WTC11 (cell line): ENCODE measurements around the gene SVOP. TPM values are rescaled to one million over a fixed set of nuclear protein-coding genes. Genes with fewer than 3 reads are reported as not detected.
A peak's percentile ranks its signal among the peaks of the same experiment; 100 is the strongest.

ENCODE experiments used
- CBFB ChIP-seq: sonication (generic); formaldehyde crosslinking; IDR thresholded peaks from 2 replicates; pipeline ENCODE4 v1.8.1; 2022; ENCODE audit warnings: mild to moderate bottlenecking, low read depth, missing genetic modification reagents
- CREB1 ChIP-seq: sonication (generic); formaldehyde crosslinking; IDR thresholded peaks from 2 replicates; pipeline ENCODE4 v1.8.0; 2023; ENCODE audit warnings: mild to moderate bottlenecking, missing genetic modification reagents
- EMX1 ChIP-seq: fragments of 250-450 bp; sonication (Bioruptor Pico); IDR thresholded peaks from 2 replicates; pipeline ENCODE4 v1.8.0; 2021; ENCODE audit warnings: mild to moderate bottlenecking
- ESRRA ChIP-seq: sonication (generic); formaldehyde crosslinking; IDR thresholded peaks from 2 replicates; pipeline ENCODE4 v1.8.1; 2022; ENCODE audit warnings: mild to moderate bottlenecking, missing genetic modification reagents, borderline replicate concordance
- FOXP1 ChIP-seq: sonication (generic); formaldehyde crosslinking; IDR thresholded peaks from 2 replicates; pipeline ENCODE4 v1.8.0; 2022; ENCODE audit warnings: missing genetic modification reagents, mild to moderate bottlenecking, moderate library complexity, borderline replicate concordance
- GTF2I ChIP-seq: fragments of 250-450 bp; sonication (Bioruptor Pico); conservative IDR thresholded peaks from 2 replicates; pipeline ENCODE4 v1.4.0; 2021; ENCODE audit warnings: mild to moderate bottlenecking
- JUN ChIP-seq: sonication (generic); formaldehyde crosslinking; IDR thresholded peaks from 2 replicates; pipeline ENCODE4 v1.8.0; 2023; ENCODE audit warnings: mild to moderate bottlenecking, missing genetic modification reagents
- KAT7 ChIP-seq: sonication (generic); formaldehyde crosslinking; IDR thresholded peaks from 2 replicates; pipeline ENCODE4 v1.8.1; 2023; ENCODE audit warnings: missing genetic modification reagents, mild to moderate bottlenecking, borderline replicate concordance
- NFE2L1 ChIP-seq: sonication (generic); formaldehyde crosslinking; IDR thresholded peaks from 2 replicates; pipeline ENCODE4 v1.8.1; 2023; ENCODE audit warnings: missing genetic modification reagents
- NFYB ChIP-seq: sonication (generic); formaldehyde crosslinking; conservative IDR thresholded peaks from 2 replicates; pipeline ENCODE4 v1.8.0; 2022; ENCODE audit warnings: low read depth, missing genetic modification reagents
- NR1H2 ChIP-seq: sonication (generic); formaldehyde crosslinking; IDR thresholded peaks from 2 replicates; pipeline ENCODE4 v1.9.0; 2021; ENCODE audit warnings: mild to moderate bottlenecking, moderate library complexity, missing genetic modification reagents
- OVOL2 ChIP-seq: fragments of 250-450 bp; sonication (Bioruptor Pico); IDR thresholded peaks from 2 replicates; pipeline ENCODE4 v1.9.0; 2021; ENCODE audit warnings: mild to moderate bottlenecking, borderline replicate concordance
- PRRX2 ChIP-seq: fragments of 250-450 bp; sonication (Bioruptor Pico); IDR thresholded peaks from 2 replicates; pipeline ENCODE4 v1.8.0; 2021; ENCODE audit warnings: mild to moderate bottlenecking
- RELA ChIP-seq: sonication (generic); formaldehyde crosslinking; IDR thresholded peaks from 2 replicates; pipeline ENCODE4 v1.8.1; 2022; ENCODE audit warnings: missing genetic modification reagents, mild to moderate bottlenecking, borderline replicate concordance
- SMAD3 ChIP-seq: sonication (generic); formaldehyde crosslinking; IDR thresholded peaks from 2 replicates; pipeline ENCODE4 v1.8.0; 2022; ENCODE audit warnings: missing genetic modification reagents, mild to moderate bottlenecking, borderline replicate concordance
- SOX15 ChIP-seq: fragments of 250-450 bp; sonication (Bioruptor Pico); IDR thresholded peaks from 2 replicates; pipeline ENCODE4 v1.9.0; 2021; ENCODE audit warnings: mild to moderate bottlenecking
- TEAD1 ChIP-seq: sonication (generic); formaldehyde crosslinking; IDR thresholded peaks from 2 replicates; pipeline ENCODE4 v1.8.0; 2022; ENCODE audit warnings: mild to moderate bottlenecking, missing genetic modification reagents
- TEAD4 ChIP-seq: sonication (generic); formaldehyde crosslinking; IDR thresholded peaks from 2 replicates; pipeline ENCODE4 v1.8.0; 2022; ENCODE audit warnings: mild to moderate bottlenecking, missing genetic modification reagents
- ZBTB21 ChIP-seq: sonication (generic); formaldehyde crosslinking; IDR thresholded peaks from 2 replicates; pipeline ENCODE4 v1.8.1; 2023; ENCODE audit warnings: mild to moderate bottlenecking, missing genetic modification reagents, borderline replicate concordance
- ZNF138 ChIP-seq: sonication (generic); formaldehyde crosslinking; conservative IDR thresholded peaks from 2 replicates; pipeline ENCODE4 v1.8.1; 2022; ENCODE audit warnings: mild to moderate bottlenecking, moderate library complexity, missing genetic modification reagents
- ZNF219 ChIP-seq: sonication (generic); formaldehyde crosslinking; IDR thresholded peaks from 2 replicates; pipeline ENCODE4 v1.8.0; 2023; ENCODE audit warnings: missing genetic modification reagents, mild to moderate bottlenecking, borderline replicate concordance
- ZNF396 ChIP-seq: fragments of 250-450 bp; sonication (Bioruptor Pico); IDR thresholded peaks from 2 replicates; pipeline ENCODE4 v1.8.0; 2021; ENCODE audit warnings: mild to moderate bottlenecking, moderate library complexity, borderline replicate concordance
- total RNA-seq: library from RNA; stranded (reverse); gene quantifications from 3 replicates; pipeline ENCODE4 v1.2.3, GENCODE V29; 2021
- TF ChIP-seq, protein P1 (sequence below): sonication (generic); formaldehyde crosslinking; IDR thresholded peaks from 2 replicates; pipeline ENCODE4 v1.8.1; 2023; ENCODE audit warnings: mild to moderate bottlenecking, missing genetic modification reagents
- TF ChIP-seq, protein P2 (sequence below): sonication (generic); formaldehyde crosslinking; IDR thresholded peaks from 2 replicates; pipeline ENCODE4 v1.8.0; 2022; ENCODE audit warnings: missing genetic modification reagents
- TF ChIP-seq, protein P3 (sequence below): sonication (generic); formaldehyde crosslinking; IDR thresholded peaks from 2 replicates; pipeline ENCODE4 v1.8.1; 2022; ENCODE audit warnings: mild to moderate bottlenecking, missing genetic modification reagents, moderate library complexity, borderline replicate concordance
- TF ChIP-seq, protein P4 (sequence below): sonication (generic); formaldehyde crosslinking; conservative IDR thresholded peaks from 2 replicates; pipeline ENCODE4 v1.8.1; 2022; ENCODE audit warnings: mild to moderate bottlenecking, missing genetic modification reagents
- TF ChIP-seq, protein P5 (sequence below): fragments of 250-450 bp; sonication (Bioruptor Pico); IDR thresholded peaks from 2 replicates; pipeline ENCODE4 v1.9.0; 2021; ENCODE audit warnings: mild to moderate bottlenecking
- TF ChIP-seq, protein P6 (sequence below): sonication (generic); formaldehyde crosslinking; IDR thresholded peaks from 2 replicates; pipeline ENCODE4 v1.8.1; 2023; ENCODE audit warnings: mild to moderate bottlenecking, missing genetic modification reagents, moderate library complexity
- TF ChIP-seq, protein P7 (sequence below): sonication (generic); formaldehyde crosslinking; IDR thresholded peaks from 2 replicates; pipeline ENCODE4 v1.8.1; 2023; ENCODE audit warnings: mild to moderate bottlenecking, missing genetic modification reagents, moderate library complexity

SVOP gene
- total RNA-seq, 1 experiment from 2014 or later = 0.04 TPM

DNA sequence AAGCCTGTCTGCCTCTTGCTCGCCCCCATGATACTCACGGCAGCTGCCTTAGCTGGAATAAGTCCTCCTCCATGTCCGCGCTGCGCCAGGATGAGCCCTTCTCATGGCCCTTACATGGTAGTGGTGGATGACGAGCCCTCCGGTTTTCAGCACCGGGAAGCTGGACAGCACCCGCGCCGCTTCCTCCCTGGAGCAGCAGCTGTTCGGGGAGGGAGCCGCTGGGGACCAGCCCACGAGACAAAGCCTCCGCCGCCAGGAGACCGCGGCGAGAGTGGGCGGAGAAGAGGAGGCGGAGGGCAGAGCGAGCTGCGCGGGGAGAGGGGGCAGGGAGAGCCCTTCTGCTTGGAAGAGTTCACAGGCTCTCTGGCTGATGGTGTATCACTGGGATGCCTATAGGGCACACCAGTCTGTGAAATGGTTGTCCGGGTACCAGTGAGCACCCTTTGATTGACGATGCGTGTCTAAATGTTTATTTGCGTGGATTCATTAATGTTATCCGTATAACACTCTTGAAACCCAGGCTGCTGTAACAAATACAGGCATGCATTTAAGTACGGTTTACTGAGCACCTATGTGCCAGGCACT lies at the start of gene SVOP (continued):
- TF ChIP-seq CBFB (CRISPR knock-in tag) (0 out of 2 replicates have a peak, but pooled peaks have one; percentile 73), SMAD3 (CRISPR knock-in tag) (peak; percentile 95), GTF2I (no peak), CREB1 (peak; percentile 96), PRRX2 (CRISPR knock-in tag) (no peak), NFYB (CRISPR knock-in tag) (no peak), FOXP1 (CRISPR knock-in tag) (peak; percentile 98), RELA (CRISPR knock-in tag) (peak; percentile 90), NFE2L1 (CRISPR knock-in tag) (0 out of 2 replicates have a peak, but pooled peaks have one; percentile 58), ESRRA (CRISPR knock-in tag) (peak; percentile 96), ZNF396 (CRISPR knock-in tag) (no peak), KAT7 (CRISPR knock-in tag) (peak; percentile 95), EMX1 (no peak), OVOL2 (CRISPR knock-in tag) (no peak), ZBTB21 (CRISPR knock-in tag) (peak; percentile 93), ZNF219 (CRISPR knock-in tag) (peak; percentile 92; the same call in 1 of the 2 replicates), TEAD4 (no peak; the same call in 1 of the 2 replicates), ZNF138 (CRISPR knock-in tag) (peak; percentile 93; the same call in 1 of the 2 replicates), NR1H2 (CRISPR knock-in tag) (no peak), JUN (CRISPR knock-in tag) (peak; percentile 67; the same call in 1 of the 2 replicates), SOX15 (CRISPR knock-in tag) (no peak), TEAD1 (CRISPR knock-in tag) (peak; percentile 97)
- TF ChIP-seq, protein P1, sequence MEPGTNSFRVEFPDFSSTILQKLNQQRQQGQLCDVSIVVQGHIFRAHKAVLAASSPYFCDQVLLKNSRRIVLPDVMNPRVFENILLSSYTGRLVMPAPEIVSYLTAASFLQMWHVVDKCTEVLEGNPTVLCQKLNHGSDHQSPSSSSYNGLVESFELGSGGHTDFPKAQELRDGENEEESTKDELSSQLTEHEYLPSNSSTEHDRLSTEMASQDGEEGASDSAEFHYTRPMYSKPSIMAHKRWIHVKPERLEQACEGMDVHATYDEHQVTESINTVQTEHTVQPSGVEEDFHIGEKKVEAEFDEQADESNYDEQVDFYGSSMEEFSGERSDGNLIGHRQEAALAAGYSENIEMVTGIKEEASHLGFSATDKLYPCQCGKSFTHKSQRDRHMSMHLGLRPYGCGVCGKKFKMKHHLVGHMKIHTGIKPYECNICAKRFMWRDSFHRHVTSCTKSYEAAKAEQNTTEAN (CRISPR knock-in tag) = 0 out of 2 replicates have a peak, but pooled peaks have one; percentile 82
- TF ChIP-seq, protein P2, sequence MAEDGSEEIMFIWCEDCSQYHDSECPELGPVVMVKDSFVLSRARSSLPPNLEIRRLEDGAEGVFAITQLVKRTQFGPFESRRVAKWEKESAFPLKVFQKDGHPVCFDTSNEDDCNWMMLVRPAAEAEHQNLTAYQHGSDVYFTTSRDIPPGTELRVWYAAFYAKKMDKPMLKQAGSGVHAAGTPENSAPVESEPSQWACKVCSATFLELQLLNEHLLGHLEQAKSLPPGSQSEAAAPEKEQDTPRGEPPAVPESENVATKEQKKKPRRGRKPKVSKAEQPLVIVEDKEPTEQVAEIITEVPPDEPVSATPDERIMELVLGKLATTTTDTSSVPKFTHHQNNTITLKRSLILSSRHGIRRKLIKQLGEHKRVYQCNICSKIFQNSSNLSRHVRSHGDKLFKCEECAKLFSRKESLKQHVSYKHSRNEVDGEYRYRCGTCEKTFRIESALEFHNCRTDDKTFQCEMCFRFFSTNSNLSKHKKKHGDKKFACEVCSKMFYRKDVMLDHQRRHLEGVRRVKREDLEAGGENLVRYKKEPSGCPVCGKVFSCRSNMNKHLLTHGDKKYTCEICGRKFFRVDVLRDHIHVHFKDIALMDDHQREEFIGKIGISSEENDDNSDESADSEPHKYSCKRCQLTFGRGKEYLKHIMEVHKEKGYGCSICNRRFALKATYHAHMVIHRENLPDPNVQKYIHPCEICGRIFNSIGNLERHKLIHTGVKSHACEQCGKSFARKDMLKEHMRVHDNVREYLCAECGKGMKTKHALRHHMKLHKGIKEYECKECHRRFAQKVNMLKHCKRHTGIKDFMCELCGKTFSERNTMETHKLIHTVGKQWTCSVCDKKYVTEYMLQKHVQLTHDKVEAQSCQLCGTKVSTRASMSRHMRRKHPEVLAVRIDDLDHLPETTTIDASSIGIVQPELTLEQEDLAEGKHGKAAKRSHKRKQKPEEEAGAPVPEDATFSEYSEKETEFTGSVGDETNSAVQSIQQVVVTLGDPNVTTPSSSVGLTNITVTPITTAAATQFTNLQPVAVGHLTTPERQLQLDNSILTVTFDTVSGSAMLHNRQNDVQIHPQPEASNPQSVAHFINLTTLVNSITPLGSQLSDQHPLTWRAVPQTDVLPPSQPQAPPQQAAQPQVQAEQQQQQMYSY = no peak; the same call in 1 of the 2 replicates
- TF ChIP-seq, protein P3, sequence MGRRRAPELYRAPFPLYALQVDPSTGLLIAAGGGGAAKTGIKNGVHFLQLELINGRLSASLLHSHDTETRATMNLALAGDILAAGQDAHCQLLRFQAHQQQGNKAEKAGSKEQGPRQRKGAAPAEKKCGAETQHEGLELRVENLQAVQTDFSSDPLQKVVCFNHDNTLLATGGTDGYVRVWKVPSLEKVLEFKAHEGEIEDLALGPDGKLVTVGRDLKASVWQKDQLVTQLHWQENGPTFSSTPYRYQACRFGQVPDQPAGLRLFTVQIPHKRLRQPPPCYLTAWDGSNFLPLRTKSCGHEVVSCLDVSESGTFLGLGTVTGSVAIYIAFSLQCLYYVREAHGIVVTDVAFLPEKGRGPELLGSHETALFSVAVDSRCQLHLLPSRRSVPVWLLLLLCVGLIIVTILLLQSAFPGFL (CRISPR knock-in tag) = 0 out of 2 replicates have a peak, but pooled peaks have one; percentile 75
- TF ChIP-seq, protein P4, sequence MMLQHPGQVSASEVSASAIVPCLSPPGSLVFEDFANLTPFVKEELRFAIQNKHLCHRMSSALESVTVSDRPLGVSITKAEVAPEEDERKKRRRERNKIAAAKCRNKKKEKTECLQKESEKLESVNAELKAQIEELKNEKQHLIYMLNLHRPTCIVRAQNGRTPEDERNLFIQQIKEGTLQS = no peak
- TF ChIP-seq, protein P5, sequence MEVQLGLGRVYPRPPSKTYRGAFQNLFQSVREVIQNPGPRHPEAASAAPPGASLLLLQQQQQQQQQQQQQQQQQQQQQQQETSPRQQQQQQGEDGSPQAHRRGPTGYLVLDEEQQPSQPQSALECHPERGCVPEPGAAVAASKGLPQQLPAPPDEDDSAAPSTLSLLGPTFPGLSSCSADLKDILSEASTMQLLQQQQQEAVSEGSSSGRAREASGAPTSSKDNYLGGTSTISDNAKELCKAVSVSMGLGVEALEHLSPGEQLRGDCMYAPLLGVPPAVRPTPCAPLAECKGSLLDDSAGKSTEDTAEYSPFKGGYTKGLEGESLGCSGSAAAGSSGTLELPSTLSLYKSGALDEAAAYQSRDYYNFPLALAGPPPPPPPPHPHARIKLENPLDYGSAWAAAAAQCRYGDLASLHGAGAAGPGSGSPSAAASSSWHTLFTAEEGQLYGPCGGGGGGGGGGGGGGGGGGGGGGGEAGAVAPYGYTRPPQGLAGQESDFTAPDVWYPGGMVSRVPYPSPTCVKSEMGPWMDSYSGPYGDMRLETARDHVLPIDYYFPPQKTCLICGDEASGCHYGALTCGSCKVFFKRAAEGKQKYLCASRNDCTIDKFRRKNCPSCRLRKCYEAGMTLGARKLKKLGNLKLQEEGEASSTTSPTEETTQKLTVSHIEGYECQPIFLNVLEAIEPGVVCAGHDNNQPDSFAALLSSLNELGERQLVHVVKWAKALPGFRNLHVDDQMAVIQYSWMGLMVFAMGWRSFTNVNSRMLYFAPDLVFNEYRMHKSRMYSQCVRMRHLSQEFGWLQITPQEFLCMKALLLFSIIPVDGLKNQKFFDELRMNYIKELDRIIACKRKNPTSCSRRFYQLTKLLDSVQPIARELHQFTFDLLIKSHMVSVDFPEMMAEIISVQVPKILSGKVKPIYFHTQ (CRISPR knock-in tag) = no peak
- TF ChIP-seq, protein P6, sequence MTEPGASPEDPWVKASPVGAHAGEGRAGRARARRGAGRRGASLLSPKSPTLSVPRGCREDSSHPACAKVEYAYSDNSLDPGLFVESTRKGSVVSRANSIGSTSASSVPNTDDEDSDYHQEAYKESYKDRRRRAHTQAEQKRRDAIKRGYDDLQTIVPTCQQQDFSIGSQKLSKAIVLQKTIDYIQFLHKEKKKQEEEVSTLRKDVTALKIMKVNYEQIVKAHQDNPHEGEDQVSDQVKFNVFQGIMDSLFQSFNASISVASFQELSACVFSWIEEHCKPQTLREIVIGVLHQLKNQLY = 0 out of 2 replicates have a peak, but pooled peaks have one; percentile 87
- TF ChIP-seq, protein P7, sequence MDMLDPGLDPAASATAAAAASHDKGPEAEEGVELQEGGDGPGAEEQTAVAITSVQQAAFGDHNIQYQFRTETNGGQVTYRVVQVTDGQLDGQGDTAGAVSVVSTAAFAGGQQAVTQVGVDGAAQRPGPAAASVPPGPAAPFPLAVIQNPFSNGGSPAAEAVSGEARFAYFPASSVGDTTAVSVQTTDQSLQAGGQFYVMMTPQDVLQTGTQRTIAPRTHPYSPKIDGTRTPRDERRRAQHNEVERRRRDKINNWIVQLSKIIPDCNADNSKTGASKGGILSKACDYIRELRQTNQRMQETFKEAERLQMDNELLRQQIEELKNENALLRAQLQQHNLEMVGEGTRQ (CRISPR knock-in tag) = no peak; the same call in 1 of the 2 replicates
